ENCODE measurements around the gene COX19.

- no peak for TF ChIP-seq ZNF462 (CRISPR knock-in tag; IDR thresholded peaks at IDR 0.05)
- TF ChIP-seq CTCF (conservative IDR thresholded peaks at IDR 0.05; ENCODE audit: low read depth in 2 of 2): no peak
Measured at GRCh38 chr7:935164-935873, 40.0 kb downstream of the COX19 start.
